Activated CD8-positive, alpha-beta memory T cell treated with anti-CD3 and anti-CD28 coated beads for 1 hour (primary cell): ENCODE data around the gene ICA1.
"Not testable (repeated sequence)": the region's sequence is repeated elsewhere in the genome, so short reads cannot be mapped to it uniquely, and the experiment has no call there.

Experiments
- DNase-seq, 2 donors: peaks; one replicate each; pipeline ENCODE4 v3.0.0-alpha.2; 2020; ENCODE audit warnings: low read depth in 1 of 2; ENCODE audit errors: extremely low read depth in 1 of 2

ICA1 gene

DNA sequence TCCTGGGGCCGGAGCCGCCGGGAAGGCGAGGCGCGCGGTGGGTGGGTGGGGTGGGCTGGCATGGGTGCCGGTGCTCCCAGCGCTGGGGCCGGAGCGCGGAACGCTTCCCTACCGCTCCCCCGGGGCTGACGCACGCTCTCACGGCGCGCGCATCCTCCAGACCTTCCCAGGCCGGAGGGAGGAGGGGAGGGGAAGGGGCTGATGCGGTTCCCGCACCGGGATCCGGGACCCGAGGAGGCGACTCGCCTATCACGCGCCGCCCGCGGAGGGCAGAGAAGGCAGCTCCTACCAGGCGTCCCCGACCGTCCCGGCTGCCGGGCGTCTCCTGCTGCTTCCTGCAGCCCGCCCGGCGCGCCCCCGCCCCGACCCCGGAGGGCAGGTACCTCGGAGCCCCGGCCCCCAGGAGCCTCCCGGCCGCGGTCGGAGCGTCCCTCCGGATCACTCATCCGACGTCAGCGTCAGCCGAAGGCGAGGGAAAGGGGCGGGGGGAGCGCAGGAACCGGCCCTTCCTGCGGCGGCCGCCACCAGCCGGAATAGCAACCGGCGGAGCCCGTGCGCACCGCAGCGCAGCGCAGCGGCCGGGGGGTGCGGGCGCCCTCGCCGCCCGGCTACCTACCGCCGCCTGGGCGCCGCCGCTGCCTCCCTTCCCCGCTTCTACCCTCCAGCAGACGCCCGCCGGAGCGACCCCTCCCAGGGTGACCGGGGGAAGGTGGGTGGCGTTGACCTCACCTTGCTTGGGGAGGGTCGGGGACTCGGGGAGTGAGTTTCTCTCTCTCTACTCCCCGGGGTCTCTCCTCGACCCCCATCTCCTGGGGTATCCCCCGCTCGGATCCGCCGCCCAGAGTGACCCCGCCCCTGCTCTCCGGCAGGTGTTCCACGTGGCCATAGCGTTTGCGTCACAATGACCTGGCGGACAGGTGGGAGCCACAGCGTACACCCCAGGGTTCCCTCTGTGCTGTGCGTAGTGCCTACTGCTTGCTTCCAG lies at the start of gene ICA1:
Gene ICA1, minus strand, starts transcription at position 457 of the 985 bp plus-strand sequence. CDS start 26,241 bp downstream, outside the sequence.
- DNase-seq: no peak

DNA sequence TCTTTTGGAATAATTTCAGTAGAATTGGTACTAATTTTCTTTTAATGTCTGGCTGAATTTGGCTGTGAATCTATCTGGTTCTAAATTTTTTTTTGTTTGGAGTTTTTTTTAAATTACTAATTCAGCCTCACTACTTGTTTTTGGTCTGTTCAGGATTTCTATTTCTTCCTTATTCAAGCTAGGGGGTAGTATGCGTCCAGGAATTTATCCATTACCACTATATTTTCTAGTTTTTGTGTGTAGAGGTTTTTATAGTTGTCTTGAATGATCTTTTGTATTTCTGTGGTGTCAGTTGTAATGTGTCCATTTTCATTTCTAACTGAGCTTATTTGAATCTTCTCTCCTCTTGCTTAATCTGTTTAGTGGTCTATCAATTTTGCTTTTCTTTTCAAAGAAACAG lies 48.9 kb upstream of the ICA1 start:
- DNase-seq: no peak

DNA sequence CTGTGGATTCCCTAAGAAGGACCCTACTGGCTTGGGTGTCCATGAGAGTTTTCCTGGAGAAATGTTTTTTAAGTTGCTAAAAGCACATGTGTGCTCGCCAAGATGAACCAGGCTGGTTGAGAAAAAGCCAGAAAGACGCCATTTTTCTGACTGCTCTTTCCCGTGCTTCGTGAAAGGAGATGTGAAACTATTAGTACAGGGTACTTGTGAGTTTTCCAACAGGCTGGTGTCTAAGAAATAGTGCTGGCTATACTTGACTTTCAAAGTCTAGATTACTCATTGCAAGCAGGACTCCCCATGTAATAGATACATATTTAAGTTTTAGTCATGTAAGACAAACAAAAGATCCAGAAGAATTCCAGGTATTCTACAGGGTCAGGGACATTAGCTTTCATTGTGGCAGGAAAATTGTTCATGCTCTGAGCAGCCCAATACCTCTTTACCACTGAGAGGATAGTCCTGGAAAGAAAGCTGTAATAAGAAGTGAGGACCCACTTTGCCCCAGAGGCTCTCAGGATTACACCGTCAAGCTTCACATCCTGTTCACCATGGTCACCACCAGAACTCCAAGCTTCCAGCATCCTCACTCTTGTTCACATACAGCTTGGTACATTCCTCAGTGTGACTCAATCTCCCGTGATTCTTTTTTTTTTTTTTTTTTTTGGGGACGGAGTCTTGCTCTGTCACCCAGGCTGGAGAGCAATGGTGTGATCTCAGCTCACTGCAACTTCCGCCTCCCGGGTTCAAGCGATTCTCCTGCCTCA lies 43.8 kb upstream of the ICA1 start:
- no peak for DNase-seq

DNA sequence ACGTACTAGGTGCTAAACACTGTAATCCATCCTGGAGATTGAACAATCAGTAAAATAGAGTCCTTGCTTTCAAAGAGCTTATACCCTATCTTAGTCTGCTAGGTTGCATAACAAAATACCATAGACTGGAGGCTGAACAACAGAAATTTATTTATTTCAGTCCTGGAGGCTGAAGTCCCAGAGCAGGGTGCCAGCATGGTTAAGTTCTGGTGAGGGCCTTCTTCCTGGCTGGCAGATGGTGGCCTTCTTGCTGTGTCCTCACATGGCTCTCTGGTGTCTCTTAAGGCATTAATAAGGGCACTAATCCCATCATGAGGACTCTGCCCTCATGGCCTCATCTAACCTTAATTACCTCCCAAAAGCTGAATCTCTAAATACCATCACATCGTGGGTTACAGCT lies 43.1 kb upstream of the ICA1 start:
- no peak for DNase-seq

DNA sequence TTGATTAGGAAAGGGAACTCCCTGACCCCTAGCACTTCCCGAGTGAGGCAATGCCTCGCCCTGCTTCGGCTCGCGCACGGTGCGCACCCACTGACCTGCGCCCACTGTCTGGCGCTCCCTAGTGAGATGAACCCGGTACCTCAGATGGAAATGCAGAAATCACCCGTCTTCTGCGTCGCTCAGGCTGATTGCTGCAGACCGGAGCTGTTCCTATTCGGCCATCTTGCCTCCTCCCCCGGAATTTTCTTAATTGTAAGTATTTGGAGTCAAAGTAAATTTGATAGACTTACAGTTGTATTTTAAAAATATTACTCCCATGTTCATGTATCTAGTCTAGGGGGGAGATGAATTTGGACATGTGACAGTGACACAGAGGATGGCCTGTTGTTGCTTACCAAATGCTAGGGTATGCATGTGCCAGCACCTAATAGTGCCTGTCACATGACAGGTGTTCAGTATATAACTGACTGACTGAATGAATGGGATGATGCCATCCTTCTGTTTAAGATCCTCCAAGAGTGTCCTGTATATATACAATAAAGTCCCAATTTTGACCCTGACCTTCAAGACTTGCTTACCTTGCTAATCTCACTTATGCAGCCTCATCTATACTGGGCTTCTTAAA lies 42.0 kb upstream of the ICA1 start:
- DNase-seq: no peak

DNA sequence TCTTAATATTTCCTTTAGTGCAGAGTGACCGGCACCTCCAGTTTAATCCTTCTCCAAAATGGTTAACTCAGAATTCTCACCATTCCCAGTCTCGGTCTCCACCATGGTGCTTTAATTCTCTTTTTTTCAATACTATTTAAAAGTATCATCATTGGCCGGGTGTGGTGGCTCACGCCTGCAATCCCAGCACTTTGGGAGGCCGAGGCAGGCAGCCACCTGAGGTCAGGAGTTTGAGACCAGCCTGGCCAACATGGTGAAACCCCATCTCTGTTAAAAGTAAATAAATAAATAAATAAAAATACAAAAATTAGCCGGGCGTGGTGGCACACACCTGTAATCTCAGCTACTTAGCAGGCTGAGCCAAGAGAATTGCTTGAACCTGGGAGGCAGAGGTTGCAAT lies 35.1 kb upstream of the ICA1 start:
- DNase-seq: not testable (repeated sequence)

DNA sequence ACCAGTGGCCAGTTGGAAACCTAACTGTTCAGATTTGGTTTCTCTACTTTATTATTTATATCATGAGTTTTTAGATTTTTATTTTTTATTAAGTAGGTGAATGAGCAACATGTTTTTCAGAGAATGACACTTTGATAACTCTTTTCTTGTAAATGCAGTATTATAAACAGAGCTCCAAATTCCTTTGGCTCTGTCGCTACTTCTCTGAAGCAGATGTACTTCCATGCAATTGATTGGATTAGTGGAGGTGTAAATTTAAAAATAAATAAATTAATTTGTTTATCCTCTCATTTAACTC lies 34.3 kb upstream of the ICA1 start:
- no peak for DNase-seq

DNA sequence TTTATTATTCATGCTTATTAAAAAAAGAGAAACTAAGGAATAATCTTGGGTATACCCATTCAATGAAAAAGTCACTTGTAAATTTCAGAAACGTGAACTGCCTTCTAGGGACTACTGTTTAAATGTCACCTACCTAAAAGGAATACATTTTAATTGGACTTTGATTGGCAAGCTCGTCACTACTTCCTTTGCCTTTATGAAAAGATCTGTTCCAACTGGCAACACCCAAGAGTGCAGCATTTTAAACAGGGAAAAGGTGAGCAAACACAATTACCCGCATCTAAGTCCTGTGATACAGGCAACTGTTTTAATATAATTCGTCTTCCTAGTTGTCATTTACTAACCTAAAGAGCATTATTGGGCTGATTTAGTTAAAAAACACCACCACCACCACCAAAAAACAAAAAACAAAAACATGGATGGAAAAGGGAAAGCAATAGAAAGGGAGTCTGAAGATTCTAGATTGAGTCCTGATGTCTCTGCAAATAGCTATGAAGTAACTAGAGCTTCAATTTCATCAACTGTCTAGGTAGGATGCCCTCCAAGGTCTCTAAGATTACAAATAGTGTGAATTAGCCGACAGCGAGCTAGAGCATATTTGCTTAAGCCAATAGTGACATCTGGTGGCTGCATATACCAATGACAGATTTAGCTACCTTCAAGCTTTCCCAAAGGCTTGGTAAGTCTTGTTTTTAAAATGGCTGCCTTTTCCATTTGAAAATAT lies 33.8 kb upstream of the ICA1 start:
- DNase-seq: no peak

DNA sequence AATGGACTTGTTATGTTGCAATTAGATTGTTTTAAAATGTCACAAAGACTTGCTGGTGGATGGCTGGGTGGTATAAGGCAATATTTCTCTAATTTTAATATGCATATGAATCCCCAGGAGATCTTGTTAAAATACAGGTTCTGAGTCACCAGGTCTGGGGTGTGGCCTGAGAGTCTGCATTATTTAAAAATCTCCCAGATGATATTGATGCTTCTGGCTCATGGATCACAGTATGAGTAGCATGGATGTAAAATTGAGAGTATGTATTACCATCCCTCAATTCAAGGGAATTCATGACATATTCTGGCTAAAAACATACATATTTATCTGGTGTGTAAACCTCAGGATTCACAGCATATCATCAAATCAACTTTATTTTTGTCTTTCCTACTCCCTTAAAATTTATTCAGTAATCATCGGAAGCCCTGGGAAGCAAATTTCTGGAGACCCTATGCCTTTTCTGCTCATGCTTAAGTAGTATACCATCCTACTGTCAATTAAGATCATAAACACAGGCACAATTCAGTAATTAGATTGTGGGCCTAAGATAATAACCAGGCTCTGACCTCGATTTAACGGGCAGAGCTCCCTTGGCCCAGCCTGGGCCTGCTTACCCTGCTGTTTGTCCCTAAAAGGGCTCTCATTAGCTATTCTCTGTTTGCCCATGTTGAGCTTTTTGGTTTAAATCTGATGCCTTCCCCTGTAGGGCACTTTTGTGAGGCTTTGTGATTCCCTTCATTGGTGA lies 29.6 kb upstream of the ICA1 start:
- DNase-seq: no peak

DNA sequence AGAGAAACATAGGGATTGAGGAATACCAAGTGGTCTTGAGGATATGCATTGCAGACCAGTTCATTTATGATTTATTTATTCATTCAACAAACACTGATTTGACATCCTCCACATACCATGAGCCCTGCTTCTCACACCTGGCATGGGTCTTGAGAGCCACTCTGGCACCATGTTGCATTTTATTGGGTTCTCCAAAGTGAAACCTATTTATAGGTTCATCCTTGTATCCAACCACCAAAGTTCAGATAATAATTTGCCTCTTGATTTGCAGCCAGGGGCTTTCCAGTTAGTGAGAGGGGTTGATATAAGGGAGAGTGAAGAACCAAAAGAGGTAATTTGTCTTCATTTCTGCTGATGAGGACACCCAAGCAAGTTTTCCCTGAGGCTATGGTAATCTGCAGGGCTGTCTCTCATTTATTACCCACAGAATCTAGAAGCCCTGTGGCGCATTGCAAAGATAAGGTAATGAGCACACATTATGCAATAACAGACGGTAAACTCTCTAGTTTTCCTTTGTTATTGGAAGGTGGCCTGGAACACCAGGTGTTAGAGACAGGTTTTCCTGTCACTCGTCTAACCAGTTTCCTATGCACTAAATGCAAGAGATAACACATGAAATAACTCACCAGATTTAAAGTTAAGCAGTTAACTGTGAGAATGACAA lies 28.8 kb upstream of the ICA1 start:
- no peak for DNase-seq

DNA sequence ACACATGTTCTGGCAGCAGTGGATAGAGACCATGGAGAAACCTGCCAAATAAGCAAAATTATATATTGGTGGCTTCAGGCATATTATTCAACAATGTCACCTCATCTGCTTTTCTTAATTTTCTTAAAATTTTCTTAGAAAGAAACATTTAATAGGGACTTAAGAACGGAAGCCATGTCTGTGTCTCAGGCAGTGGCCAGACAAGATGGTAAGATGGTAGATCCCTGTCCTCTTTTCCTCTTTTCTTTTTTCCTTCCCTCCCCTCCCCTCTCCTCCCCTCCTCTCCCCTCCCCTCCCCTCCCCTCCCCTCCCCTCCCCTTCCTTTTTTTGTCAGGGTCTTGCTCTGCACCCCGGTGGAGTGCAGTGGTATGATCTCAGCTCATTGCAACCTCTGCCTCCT lies 24.2 kb upstream of the ICA1 start:
- DNase-seq: no peak

DNA sequence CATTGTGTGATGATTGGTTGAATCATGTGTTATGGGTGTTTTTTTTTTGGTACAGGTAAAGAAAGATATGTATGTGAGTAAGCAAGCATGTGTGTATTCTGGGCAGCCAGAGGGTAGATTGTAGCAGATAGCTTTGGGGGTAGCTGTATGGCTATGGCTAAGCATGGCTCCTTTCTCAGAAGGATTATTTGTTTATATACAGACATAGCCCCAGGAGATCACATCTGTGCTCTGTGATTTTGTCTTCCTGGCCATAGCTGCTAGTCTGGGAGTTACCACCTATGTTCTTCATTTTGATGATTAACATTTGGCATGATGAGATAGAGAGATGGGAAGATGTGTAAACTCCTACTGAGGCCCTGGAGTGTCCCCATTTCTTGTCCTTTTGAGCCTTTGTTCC lies 23.2 kb upstream of the ICA1 start:
- DNase-seq: no peak

DNA sequence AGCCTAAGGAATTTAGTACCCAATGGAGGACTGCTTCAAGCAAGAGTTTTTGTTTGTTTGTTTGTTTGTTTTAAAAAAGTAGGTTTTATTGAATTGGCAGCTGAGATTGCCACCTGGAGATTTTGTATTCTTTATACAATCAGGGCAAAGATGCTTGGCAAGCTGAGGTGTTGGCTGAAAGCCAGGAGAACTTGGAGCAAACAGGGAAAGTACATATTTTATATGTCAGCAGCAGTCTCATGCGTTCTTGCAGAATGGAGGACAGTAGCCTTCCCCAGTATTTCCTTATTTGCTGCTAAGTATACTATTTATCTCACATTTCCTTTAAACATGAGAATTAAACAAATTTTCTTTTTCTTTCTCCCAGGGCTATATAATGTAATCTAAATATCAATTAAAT lies 22.6 kb upstream of the ICA1 start:
- no peak for DNase-seq

DNA sequence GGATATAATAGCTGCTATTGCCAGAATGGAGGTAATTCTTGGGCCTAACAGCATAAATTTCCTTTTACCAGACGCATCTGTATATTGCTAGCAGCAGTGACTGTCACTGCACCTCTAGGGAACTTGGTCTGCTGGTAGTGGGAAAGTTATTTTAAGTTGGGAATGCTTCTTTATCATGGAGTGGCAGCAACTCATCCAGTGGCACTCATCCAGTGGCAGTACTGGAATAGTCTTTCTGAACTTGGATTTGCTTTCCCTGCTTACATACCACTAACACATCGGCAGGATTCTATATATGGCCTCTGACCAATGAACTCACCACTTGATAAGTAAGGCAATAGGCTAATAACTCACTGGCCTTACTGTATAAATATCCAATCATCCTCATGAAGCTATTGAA lies 22.0 kb upstream of the ICA1 start:
- DNase-seq: no peak

DNA sequence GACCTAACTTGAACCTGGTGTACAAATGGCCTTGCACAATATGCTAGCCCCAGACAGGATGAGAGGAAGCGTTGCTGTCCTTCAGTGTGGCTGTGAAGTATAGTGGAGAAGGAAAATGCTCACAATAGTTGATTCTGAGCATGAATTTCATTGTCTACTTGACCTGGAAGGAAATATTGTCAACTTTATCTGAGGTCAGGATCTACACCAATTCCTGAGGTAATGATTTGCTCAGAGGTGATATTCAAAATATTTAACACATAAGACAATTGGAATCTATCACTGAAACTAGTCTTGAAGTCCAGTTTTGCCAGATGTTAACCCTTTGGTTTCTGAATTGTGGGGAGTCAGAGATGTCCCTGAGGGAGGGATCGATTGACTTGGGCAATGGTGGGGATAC lies 20.9 kb upstream of the ICA1 start:
- DNase-seq: no peak

DNA sequence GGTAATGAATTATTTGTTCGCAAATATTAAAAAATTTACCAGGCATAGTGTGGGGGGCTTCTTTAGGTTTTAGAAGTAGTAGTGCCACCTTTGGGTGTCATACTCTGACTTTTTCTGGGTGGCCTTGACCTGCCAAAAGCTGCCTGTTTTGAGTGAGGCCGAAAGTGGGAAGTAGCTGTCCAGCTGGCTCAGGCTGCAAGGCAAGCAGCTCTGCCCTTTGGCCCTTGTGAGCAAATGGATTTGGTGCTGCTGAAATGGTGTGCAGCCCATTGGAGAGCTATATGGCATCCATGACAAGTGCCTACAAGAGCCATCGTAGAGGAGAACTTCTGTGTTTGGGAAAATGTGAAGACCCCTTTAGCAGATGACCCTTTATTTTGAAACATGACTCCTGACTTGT lies 20.2 kb upstream of the ICA1 start:
- no peak for DNase-seq

DNA sequence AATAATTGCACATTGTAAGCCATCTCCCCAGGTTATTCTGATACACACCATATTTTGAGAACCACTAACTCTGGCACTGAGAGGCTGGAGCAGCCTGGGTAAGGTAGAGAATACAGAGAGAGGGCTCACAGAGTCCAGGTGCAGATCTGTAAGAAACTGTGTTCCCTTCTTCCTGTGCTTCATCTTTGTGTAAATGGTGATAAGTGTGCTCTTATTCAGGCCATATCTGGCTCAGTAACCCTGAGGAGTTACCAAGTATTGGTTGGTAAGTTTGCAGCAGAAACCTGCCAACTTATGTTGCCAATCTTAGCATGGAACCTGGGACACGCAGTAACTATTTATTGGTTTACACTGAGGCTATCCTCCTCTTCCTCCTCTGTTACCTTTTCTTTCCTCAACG lies 16.2 kb upstream of the ICA1 start:
- no peak for DNase-seq

DNA sequence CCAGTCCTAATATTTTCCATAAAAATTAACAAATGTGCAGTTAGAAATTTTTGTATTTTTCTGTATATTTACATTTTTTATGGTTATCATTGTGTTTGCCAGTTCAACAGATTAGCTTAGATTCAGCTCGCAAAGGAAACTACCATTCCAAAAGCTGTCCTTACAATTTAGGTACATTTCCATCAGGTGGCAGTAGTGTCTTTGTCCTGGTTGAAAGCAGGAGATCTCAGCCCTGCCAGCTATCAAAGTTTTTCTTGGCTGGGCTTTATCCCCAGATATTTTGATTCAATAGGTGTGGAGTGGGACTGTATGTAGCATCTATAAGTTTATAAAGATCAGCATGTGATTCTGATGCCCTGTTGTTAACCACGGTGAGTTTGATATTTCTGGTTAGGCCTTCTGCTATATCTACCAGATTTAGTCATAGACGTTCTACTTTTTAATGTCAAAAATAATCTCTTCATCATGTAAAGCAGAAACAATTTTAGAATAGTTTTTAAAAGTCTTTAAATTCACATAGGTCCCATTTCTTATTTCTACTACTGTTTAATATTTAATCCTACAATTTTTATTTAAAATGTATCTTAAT lies 15.5 kb upstream of the ICA1 start:
- DNase-seq: no peak

DNA sequence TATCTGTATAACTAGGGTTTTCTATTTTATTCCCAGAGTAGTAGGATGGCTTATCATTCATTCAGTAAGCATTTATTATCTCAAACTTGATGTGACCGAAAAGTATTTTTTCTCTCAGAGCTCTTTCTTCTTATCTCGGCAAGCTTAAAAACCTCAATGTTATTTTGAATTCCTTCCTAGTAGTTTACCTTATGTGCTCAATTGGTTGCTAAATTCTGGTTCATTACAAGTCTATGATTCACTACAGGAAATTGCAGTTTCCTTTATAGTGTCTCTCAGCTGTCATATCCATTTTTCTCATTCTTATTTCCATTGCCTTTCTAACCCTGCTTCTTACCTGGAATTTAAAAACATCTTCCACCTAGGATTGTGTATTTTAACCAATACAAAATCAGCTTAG lies 12.6 kb upstream of the ICA1 start:
- DNase-seq: no peak

DNA sequence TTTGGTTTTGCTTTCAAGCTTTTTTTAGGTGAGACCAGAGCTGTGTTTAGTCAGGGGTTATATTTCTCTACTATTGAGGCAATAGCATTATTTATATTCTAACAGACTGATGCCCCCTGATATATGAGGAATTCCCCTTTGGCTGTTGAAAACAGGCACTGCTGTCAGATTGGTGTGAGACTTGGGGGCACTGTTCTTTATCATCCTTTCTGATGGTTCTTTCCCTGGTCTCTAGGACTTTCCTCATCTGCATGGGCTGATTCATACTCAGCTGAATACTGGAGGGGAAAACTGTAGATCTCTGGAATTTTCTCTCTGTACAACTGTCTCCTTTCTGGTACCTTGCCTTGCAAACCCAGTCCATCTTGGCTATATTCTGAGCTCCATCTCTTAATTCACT lies 10.0 kb upstream of the ICA1 start:
- DNase-seq: no peak
